Trophoblast cell (in vitro differentiated cells and primary cell): ENCODE results near the gene PLA2G15.

Experiments
- DNase-seq, 2 donors: peaks; one replicate each; pipeline ENCODE4 v3.0.0-alpha.2; 2016
- H2AFZ ChIP-seq: 2 replicates; pipeline ENCODE4 v1.6.1; 2013; ENCODE audit warnings: low read length, moderate library complexity, mild to moderate bottlenecking; ENCODE audit not compliant: insufficient read depth, poor library complexity
- H2AK5ac ChIP-seq: 2 replicates; pipeline ENCODE4 v1.6.1; 2013; ENCODE audit warnings: mild to moderate bottlenecking, low read length
- H2BK120ac ChIP-seq: 2 replicates; pipeline ENCODE4 v1.6.1; 2013; ENCODE audit warnings: low read length, mild to moderate bottlenecking, moderate library complexity; ENCODE audit not compliant: insufficient read depth, poor library complexity
- H2BK12ac ChIP-seq: 2 replicates; pipeline ENCODE4 v1.6.1; 2013; ENCODE audit warnings: mild to moderate bottlenecking, low read length, moderate library complexity
- H2BK5ac ChIP-seq: 2 replicates; pipeline ENCODE4 v1.6.1; 2013; ENCODE audit warnings: low read length, low read depth, moderate library complexity, mild to moderate bottlenecking; ENCODE audit not compliant: poor library complexity
- H3K14ac ChIP-seq: 2 replicates; pipeline ENCODE4 v1.6.1; 2013; ENCODE audit warnings: mild to moderate bottlenecking, low read length
- H3K18ac ChIP-seq: 2 replicates; pipeline ENCODE4 v1.6.1; 2013; ENCODE audit warnings: mild to moderate bottlenecking, low read length
- H3K23ac ChIP-seq: 2 replicates; pipeline ENCODE4 v1.6.1; 2013; ENCODE audit warnings: low read length
- H3K27ac ChIP-seq: 2 replicates; pipeline ENCODE4 v1.5.1; 2013; ENCODE audit warnings: low read depth, mild to moderate bottlenecking, inconsistent platforms, low read length, moderate library complexity
- H3K27me3 ChIP-seq: 2 replicates; pipeline ENCODE4 v1.6.1; 2013; ENCODE audit warnings: inconsistent platforms, mild to moderate bottlenecking, low read length, moderate library complexity; ENCODE audit not compliant: insufficient read depth
- H3K36me3 ChIP-seq, 2 experiments: 1 replicate in 1 of 2; 2 replicates in 1 of 2; pipeline ENCODE4 v1.6.1; 2013; ENCODE audit warnings: low read length in 2 of 2, mild to moderate bottlenecking in 2 of 2, moderate library complexity in 1 of 2; ENCODE audit not compliant: insufficient read depth in 2 of 2, control insufficient read depth in 1 of 2
- H3K4ac ChIP-seq: 2 replicates; pipeline ENCODE4 v1.6.1; 2013; ENCODE audit warnings: low read depth, mild to moderate bottlenecking, low read length, moderate library complexity
- H3K4me1 ChIP-seq, 2 experiments: 1 replicate in 1 of 2; 2 replicates in 1 of 2; pipeline ENCODE4 v1.6.1; 2013; ENCODE audit warnings: low read length in 2 of 2, mild to moderate bottlenecking in 2 of 2, moderate library complexity in 1 of 2; ENCODE audit not compliant: insufficient read depth in 2 of 2, control insufficient read depth in 1 of 2
- H3K4me2 ChIP-seq: 2 replicates; pipeline ENCODE4 v1.6.1; 2013; ENCODE audit warnings: inconsistent platforms, mild to moderate bottlenecking, low read length, moderate library complexity
- H3K4me3 ChIP-seq: 2 replicates; pipeline ENCODE4 v1.5.1; 2013; ENCODE audit warnings: mild to moderate bottlenecking, low read depth, low read length, inconsistent platforms
- H3K79me1 ChIP-seq: one replicate; pipeline ENCODE4 v1.6.1; 2013; ENCODE audit warnings: low read length
- H3K79me2 ChIP-seq: 2 replicates; pipeline ENCODE4 v1.6.1; 2013; ENCODE audit warnings: low read length, mild to moderate bottlenecking; ENCODE audit not compliant: control insufficient read depth, insufficient read depth, poor library complexity
- H3K9ac ChIP-seq: 2 replicates; pipeline ENCODE4 v1.6.1; 2013; ENCODE audit warnings: mild to moderate bottlenecking, low read length
- H3K9me3 ChIP-seq: 2 replicates; pipeline ENCODE4 v1.6.1; 2013; ENCODE audit warnings: low read depth, mild to moderate bottlenecking, control low read depth, inconsistent platforms, low read length; ENCODE audit not compliant: insufficient read depth
- H4K12ac ChIP-seq: 2 replicates; pipeline ENCODE4 v1.6.1; 2013; ENCODE audit warnings: low read depth, mild to moderate bottlenecking, low read length, moderate library complexity
- H4K8ac ChIP-seq: 2 replicates; pipeline ENCODE4 v1.6.1; 2013; ENCODE audit warnings: low read depth, mild to moderate bottlenecking, low read length, moderate library complexity
- H4K91ac ChIP-seq: one replicate; pipeline ENCODE4 v1.6.1; 2013; ENCODE audit warnings: low read depth, mild to moderate bottlenecking, low read length, moderate library complexity
- WGBS: extraction: QIAGEN DNeasy Blood & Tissue Kit; methylation state at CpG from one replicate; pipeline ENCODE4 v1.1.7; 2013; ENCODE audit warnings: missing lambda C conversion rate; ENCODE audit not compliant: insufficient read length, insufficient coverage; ENCODE audit errors: extremely low coverage; 5-methylcytosine and 5-hydroxymethylcytosine counted together

The PLA2G15 gene

DNA sequence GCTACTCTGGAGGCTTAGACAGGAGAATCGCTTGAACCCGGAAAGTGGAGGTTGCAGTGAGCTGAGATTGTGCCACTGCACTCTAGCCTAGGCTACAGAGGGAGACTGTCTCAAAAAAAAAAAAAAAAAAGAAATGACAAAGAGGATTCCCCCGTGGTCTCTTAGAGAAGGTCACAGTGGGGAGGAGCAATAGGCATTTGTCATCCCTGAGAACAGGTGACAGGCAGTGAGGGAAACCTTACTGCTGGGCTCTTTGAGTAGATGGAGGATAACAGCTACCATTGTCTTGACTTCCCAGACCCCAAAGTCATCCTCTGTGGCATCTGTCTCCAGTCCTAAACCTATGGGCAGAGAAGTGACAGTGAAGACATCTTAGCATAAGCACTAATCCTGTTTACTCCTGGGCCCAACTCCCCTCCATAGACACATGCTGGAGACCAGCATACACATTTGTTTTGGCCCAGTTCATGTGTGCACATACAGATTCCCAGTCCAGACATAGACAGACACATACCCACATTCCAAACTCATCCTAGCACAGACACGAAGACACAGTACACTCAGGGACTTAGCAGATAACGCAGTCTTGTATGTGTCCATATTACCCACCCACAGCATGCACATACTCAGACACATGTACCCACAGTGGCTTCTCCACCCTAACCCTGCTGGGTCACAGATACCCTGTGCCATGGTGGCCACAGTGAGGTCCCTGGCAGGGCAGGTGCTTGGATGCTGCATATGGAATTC lies 11.9 kb upstream of the PLA2G15 start:
- Histone ChIP-seq H3K9me3 (no peaks in the 10 kb centered on the region), H2AFZ (no peak overlapping the region), H3K23ac (no peak overlapping the region), H3K4me1 (peaks cover 26 to 30% of the 10 kb centered on the region in 2 experiments), H3K9ac (no peak overlapping the region), H3K27me3 (no peaks in the 10 kb centered on the region), H2BK5ac (no peak overlapping the region), H3K27ac (no peak overlapping the region), H2AK5ac (no peak overlapping the region), H3K14ac (no peak overlapping the region), H3K4me3 (no peak overlapping the region), H3K79me1 (peaks cover 25% of the 10 kb centered on the region), H4K8ac (no peak overlapping the region), H3K4me2 (peak overlapping the region; percentile 98), H4K12ac (no peak overlapping the region), H2BK12ac (no peak overlapping the region), H3K18ac (peak overlapping the region; percentile 5), H3K79me2 (peaks cover 20% of the 10 kb centered on the region), H3K36me3 (peaks cover 35 to 39% of the 10 kb centered on the region in 2 experiments), H3K4ac (peak overlapping the region; percentile 5), H4K91ac (no peak overlapping the region), H2BK120ac (no peak overlapping the region)
- no CpG with 5 or more reads among the region's 5 CpGs for WGBS
- no peak for DNase-seq

DNA sequence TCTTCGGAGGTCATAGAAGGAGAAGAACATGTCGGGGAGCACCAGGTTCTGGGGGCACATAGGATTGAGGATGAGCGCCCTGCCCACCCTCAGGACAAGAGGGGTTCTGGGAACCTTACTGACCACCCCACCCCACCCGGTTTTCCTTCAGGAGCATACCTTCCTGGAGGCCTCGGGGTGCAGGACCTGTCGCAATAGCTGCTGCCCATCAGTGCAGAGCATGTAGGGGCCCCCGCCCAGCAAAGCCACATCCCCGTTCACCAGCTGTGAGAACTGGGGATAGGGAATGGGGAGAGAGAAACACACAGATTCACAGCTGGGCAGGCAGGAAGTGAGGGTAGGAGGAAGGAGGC lies 11.4 kb upstream of the PLA2G15 start:
- H2AK5ac ChIP-seq: no peak overlapping the region
- peaks cover 25% of the 10 kb centered on the region for H3K79me1 ChIP-seq
- H3K79me2 ChIP-seq: peaks cover 20% of the 10 kb centered on the region
- H3K18ac ChIP-seq: peak overlapping the region; percentile 5
- no peak overlapping the region for H2BK120ac ChIP-seq
- H2AFZ ChIP-seq: no peak overlapping the region
- H3K9ac ChIP-seq: no peak overlapping the region
- no peak overlapping the region for H4K8ac ChIP-seq
- no peak overlapping the region for H2BK12ac ChIP-seq
- H3K23ac ChIP-seq: no peak overlapping the region
- peak overlapping the region; percentile 1 for H3K27ac ChIP-seq
- WGBS: no CpG with 5 or more reads among the region's 8 CpGs
- peaks cover 26 to 30% of the 10 kb centered on the region in 2 experiments for H3K4me1 ChIP-seq
- H4K91ac ChIP-seq: no peak overlapping the region
- no peak overlapping the region for H3K14ac ChIP-seq
- no peak overlapping the region for H4K12ac ChIP-seq
- no peak overlapping the region for H3K4me3 ChIP-seq
- no peak overlapping the region for H2BK5ac ChIP-seq
- H3K9me3 ChIP-seq: no peaks in the 10 kb centered on the region
- H3K4ac ChIP-seq: peak overlapping the region; percentile 35
- H3K4me2 ChIP-seq: peak overlapping the region; percentile 98
- no peak for DNase-seq
- peaks cover 33 to 35% of the 10 kb centered on the region in 2 experiments for H3K36me3 ChIP-seq
- no peaks in the 10 kb centered on the region for H3K27me3 ChIP-seq

DNA sequence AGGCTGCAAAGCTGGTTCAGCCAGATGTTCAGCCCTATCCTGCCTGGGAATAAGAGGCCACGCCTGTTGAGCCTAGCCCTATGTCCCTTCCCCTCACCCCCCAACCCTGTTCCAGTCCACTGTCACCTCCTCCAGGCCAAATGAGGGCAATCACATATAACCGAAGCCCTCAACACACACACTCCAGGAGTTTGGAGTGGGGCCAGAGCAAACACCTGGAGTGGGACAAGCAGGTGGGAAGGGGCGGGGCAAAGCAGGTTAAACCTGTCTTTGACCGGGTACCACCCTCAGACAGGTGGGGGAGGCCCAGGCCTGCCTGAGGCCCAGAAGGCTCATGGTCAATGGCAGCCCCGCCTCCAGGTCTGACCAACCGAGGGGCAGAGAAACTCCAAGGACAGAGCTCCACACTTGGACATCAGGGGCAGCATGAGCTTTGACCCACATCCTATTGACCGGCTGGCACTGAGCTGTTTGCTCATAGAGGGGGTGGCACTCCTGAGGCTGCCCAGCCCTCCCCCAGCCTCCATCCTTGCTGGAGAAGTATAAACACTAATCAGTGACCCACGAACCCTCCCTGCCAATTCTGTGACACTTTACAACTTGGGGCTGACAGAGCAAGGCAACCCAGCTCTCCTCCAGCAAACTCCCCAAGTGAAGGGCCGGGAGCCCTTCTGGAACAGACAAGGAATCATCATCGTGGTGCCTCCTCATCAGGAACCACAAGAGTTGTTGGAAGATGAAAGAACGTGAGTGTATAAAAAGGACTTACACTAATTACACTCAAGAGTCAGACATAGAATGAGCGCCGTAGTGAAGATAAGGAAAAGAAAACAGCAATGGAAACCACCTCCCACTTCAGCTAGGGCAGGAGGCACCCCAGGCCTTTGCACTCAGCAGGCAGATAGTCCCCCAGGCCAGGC lies 10.7 kb upstream of the PLA2G15 start:
- Histone ChIP-seq H2BK5ac (no peak overlapping the region), H2BK120ac (no peak overlapping the region)

DNA sequence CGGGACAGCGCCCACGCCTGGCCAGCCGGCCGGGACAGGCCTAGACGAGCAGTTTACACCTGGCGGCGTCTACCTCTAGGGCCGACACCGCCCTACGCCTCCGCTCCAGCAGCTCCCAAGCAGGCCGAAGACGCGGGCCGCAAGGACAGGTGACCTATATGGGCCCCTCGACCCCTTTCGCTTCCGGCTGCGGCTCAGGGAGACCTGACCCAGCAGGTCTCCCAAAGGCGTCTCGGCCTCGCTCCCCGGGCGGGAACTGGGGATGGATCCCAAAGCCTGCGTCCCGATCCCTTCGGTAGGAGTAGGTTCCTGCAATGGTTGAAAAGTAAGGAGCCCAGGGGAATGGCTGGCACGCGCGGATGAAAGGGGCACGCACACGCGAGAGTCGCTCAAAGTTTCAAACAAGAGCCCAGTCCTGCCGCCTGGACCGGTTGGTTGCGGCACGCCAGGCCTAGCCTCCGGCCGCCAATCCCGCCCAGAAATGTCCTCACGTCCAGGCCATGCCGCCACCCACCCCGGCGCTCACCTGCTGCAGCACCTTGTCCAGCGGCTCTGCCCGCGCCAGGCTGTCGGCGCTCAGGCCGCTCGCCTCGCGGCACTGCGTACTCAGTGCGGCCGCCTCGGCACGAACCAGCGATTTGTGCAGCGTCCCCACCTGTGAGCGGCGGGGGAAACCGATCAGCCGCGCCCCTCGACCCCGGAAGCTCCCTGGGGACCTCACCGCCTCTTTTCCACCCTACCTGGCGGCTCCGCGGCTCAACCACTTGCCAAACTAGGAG lies 9.9 kb upstream of the PLA2G15 start:
- Histone ChIP-seq H2AK5ac (no peak overlapping the region), H3K18ac (peak overlapping the region; percentile 23), H4K12ac (no peak overlapping the region), H3K9ac (peak overlapping the region; percentile 44), H3K79me2 (peaks cover 20% of the 10 kb centered on the region), H3K4me3 (peak overlapping the region; percentile 80), H3K4me2 (peak overlapping the region; percentile 98), H2BK120ac (peak overlapping the region; percentile 3), H4K91ac (peak overlapping the region; percentile 10), H4K8ac (peak overlapping the region; percentile 5), H3K4ac (peak overlapping the region; percentile 5), H3K23ac (no peak overlapping the region), H3K9me3 (no peaks in the 10 kb centered on the region), H2AFZ (peak overlapping the region; percentile 65), H3K79me1 (peaks cover 29% of the 10 kb centered on the region), H3K27me3 (no peaks in the 10 kb centered on the region), H3K27ac (peak overlapping the region; percentile 79), H3K36me3 (peaks cover 24 to 26% of the 10 kb centered on the region in 2 experiments), H2BK12ac (no peak overlapping the region), H3K4me1 (peaks cover 31 to 34% of the 10 kb centered on the region in 2 experiments), H2BK5ac (peak overlapping the region; percentile 34), H3K14ac (peak overlapping the region; percentile 20)
- WGBS: no CpG with 5 or more reads among the region's 73 CpGs
- peak; percentile 86 to 88 for DNase-seq

More for the DNA sequence above, 10.7 kb upstream of the PLA2G15 start:
- peak overlapping the region; percentile 24 for H3K18ac ChIP-seq
- H3K36me3 ChIP-seq: peaks cover 33 to 35% of the 10 kb centered on the region in 2 experiments
- H3K23ac ChIP-seq: no peak overlapping the region
- no peaks in the 10 kb centered on the region for H3K9me3 ChIP-seq
- H3K79me2 ChIP-seq: peaks cover 20% of the 10 kb centered on the region
- no peak overlapping the region for H4K12ac ChIP-seq
- H2AFZ ChIP-seq: peak overlapping the region; percentile 7
- no peaks in the 10 kb centered on the region for H3K27me3 ChIP-seq
- H3K79me1 ChIP-seq: peaks cover 25% of the 10 kb centered on the region
- no peak overlapping the region for H4K91ac ChIP-seq
- DNase-seq: peak; percentile 80 to 88
- H4K8ac ChIP-seq: no peak overlapping the region
- peak overlapping the region; percentile 80 for H3K4me3 ChIP-seq
- H2BK12ac ChIP-seq: no peak overlapping the region
- no peak overlapping the region for H3K9ac ChIP-seq
- peak overlapping the region; percentile 98 for H3K4me2 ChIP-seq
- no CpG with 5 or more reads among the region's 13 CpGs for WGBS
- peak overlapping the region; percentile 79 for H3K27ac ChIP-seq
- H3K4ac ChIP-seq: peak overlapping the region; percentile 5
- peaks cover 26 to 30% of the 10 kb centered on the region in 2 experiments for H3K4me1 ChIP-seq
- no peak overlapping the region for H2AK5ac ChIP-seq
- H3K14ac ChIP-seq: no peak overlapping the region
